SK-N-MC (cell line): ENCODE results near the gene CALN1.

Experiments used
- EZH2 ChIP-seq: fragments of 200-600 bp; sonication (generic); IDR thresholded peaks from one replicate; pipeline ENCODE4 v1.6.1; 2017; ENCODE audit warnings: antibody characterized with exemption
- FOXP2 ChIP-seq: optimal IDR thresholded peaks from 2 replicates; pipeline ENCODE3; 2011; ENCODE audit warnings: mild to moderate bottlenecking, moderate library complexity; ENCODE audit not compliant: insufficient read depth; ENCODE audit errors: extremely low read length, control extremely low read depth
- POLR2AphosphoS5 ChIP-seq: IDR thresholded peaks from 2 replicates; pipeline ENCODE4 v1.6.1; 2012; ENCODE audit warnings: mild to moderate bottlenecking, low read depth, low read length, borderline replicate concordance

- TF ChIP-seq EZH2: no peak
- TF ChIP-seq POLR2AphosphoS5: no peak
- TF ChIP-seq FOXP2: no peak
Measured at GRCh38 chr7:71777278-71777677, 634.9 kb downstream of the CALN1 start.
